A673 (cell line): ENCODE data around the gene PRMT7. TPM values are rescaled to one million over a fixed set of nuclear protein-coding genes. Genes with fewer than 3 reads are reported as not detected.

Source experiments
- BruUV-seq: library from RNA; stranded (reverse); fragments of 400-500 nt; replicated peaks from 2 replicates; lab custom pipeline; 2021; lab: Mats Ljungman, UMichigan
- CTCF ChIA-PET: fragments of 300-600 bp; sonication (Branson Sonifier 250); formaldehyde crosslinking; loops from one replicate; lab custom pipeline; 2022; ENCODE audit warnings: antibody characterized with exemption; lab: Charles Lee
- POLR2A ChIA-PET: fragments of 300-600 bp; sonication (Branson Sonifier 250); formaldehyde crosslinking; loops from one replicate; lab custom pipeline; 2022; ENCODE audit warnings: antibody characterized with exemption; ENCODE audit not compliant: low non-redundant PET; lab: Charles Lee
- DNase-seq: peaks from one replicate; pipeline ENCODE4 v3.0.0-alpha.2; 2015; ENCODE audit warnings: low spot score
- H3K27ac ChIP-seq: fragments of 200-600 bp; sonication (generic); 2 replicates; pipeline ENCODE4 v1.5.1; 2016; ENCODE audit warnings: mixed run types, low read depth, mild to moderate bottlenecking, mixed read lengths, antibody characterized with exemption, low read length; ENCODE audit not compliant: poor library complexity, severe bottlenecking
- H3K27me3 ChIP-seq: fragments of 200-600 bp; sonication (generic); replicated peaks from 2 replicates; pipeline ENCODE4 v1.6.1; 2017; ENCODE audit warnings: mixed run types, low read depth, mild to moderate bottlenecking, mixed read lengths, antibody characterized with exemption, low read length; ENCODE audit not compliant: insufficient read depth, poor library complexity
- H3K36me3 ChIP-seq: fragments of 200-600 bp; sonication (generic); 2 replicates; pipeline ENCODE4 v1.6.1; 2016; ENCODE audit warnings: mixed run types, mild to moderate bottlenecking, mixed read lengths, antibody characterized with exemption, low read length; ENCODE audit not compliant: insufficient read depth, poor library complexity, severe bottlenecking
- H3K4me1 ChIP-seq: fragments of 200-600 bp; sonication (generic); 2 replicates; pipeline ENCODE4 v1.6.1; 2017; ENCODE audit warnings: mixed run types, mild to moderate bottlenecking, mixed read lengths, antibody characterized with exemption, low read length; ENCODE audit not compliant: insufficient read depth, poor library complexity, severe bottlenecking
- H3K4me3 ChIP-seq: fragments of 200-600 bp; sonication (generic); 2 replicates; pipeline ENCODE4 v1.5.1; 2016; ENCODE audit warnings: low read depth, mixed run types, mild to moderate bottlenecking, mixed read lengths, low read length; ENCODE audit not compliant: poor library complexity, severe bottlenecking
- H3K9me3 ChIP-seq: fragments of 200-600 bp; sonication (generic); 2 replicates; pipeline ENCODE4 v1.6.1; 2016; ENCODE audit warnings: mixed run types, low read depth, mild to moderate bottlenecking, mixed read lengths, antibody characterized with exemption, low read length; ENCODE audit not compliant: poor library complexity, severe bottlenecking
- CTCF ChIP-seq: fragments of 300-800, 200-600 bp; sonication (generic); conservative IDR thresholded peaks from 2 replicates; pipeline ENCODE4 v1.5.1; 2017; ENCODE audit warnings: low read depth, mild to moderate bottlenecking, antibody characterized with exemption, low read length, moderate library complexity, mixed read lengths
- EZH2 ChIP-seq: fragments of 200-600 bp; sonication (generic); IDR thresholded peaks from 2 replicates; pipeline ENCODE4 v1.6.1; 2017; ENCODE audit warnings: borderline replicate concordance, low read depth, mild to moderate bottlenecking, mixed read lengths, antibody characterized with exemption, low read length; ENCODE audit not compliant: poor library complexity, severe bottlenecking
- intact Hi-C: fragments of 100-400 bp; cut with micrococcal nuclease; formaldehyde crosslinking; loops from one replicate; pipeline ENCODE4 v1.10.0; 2022; ENCODE audit not compliant: unreplicated experiment
- total RNA-seq: library from RNA; stranded (reverse); gene quantifications from 2 replicates; pipeline ENCODE4 v1.2.3, GENCODE V29; 2021

PRMT7 gene
- total RNA-seq, 1 experiment from 2014 or later = 66.2 TPM

DNA sequence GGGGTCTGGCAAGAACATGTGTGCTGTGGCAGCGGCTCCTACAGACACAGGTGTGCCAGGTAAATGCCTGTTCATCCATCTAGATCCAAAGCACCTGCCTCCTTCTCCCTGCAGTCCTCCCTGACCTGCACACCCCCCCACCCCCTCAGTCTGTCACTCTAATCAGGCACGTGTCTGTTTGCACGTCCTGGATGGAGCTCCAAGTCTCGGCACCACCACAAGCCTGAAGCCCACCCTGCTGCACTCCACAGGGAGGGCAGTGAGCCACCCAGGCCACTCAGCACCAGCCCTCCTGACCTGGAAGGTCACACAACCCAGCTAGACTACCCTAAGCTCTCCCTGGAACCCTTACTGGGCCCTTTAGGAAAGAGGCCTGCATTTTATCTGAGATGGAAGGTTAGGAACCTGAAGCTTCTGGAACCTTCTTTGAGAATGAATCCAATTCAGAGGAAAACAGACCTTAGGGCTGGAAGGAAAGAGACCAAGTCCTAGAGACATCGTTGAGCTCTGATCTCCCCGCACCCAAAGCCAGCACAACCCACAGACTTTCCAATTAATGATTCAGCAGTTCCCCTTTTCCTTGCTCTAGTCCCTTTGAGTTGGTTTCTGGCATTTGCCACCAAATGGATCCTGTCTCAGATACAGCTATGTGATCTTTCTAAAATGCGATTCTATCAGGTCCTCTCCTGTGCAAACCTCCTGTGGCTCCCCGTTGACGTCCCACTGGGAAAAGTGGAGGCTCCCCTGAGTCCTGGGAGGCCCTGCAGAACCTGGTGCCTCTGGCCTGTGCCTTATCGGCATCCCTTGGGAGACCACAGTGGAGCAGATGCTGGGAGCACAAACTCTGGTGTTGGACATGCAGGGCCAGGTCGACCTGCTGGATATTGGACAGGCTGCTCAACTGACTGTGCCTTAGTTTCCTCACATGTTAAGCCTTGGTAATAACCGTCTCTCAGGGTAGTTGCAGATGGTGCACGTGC lies 67.9 kb downstream of the PRMT7 start:
- Histone ChIP-seq H3K27ac (no peak overlapping the region), H3K27me3 (no peaks in the 10 kb centered on the region), H3K9me3 (no peaks in the 10 kb centered on the region), H3K4me3 (no peak overlapping the region), H3K36me3 (no peaks in the 10 kb centered on the region), H3K4me1 (no peaks in the 10 kb centered on the region)
- CTCF ChIA-PET = interaction anchor here (0.5 to 0.6 kb wide), 2 partner anchors 16 to 280 kb away, joined by 7 read pairs; no protein-coding TSS in a partner anchor
- TF ChIP-seq EZH2 (no peak), CTCF (no peak)
- intact Hi-C loops = no loop called here
- POLR2A ChIA-PET = no interaction called here
- BruUV-seq = no TSS peak
- DNase-seq = no peak

- intact Hi-C loops = no loop called here
- TF ChIP-seq CTCF = no peak
- TF ChIP-seq EZH2 = no peak
- Histone ChIP-seq H3K27me3 (no peaks in the 10 kb centered on the region), H3K9me3 (no peaks in the 10 kb centered on the region), H3K4me3 (no peak overlapping the region), H3K4me1 (no peaks in the 10 kb centered on the region), H3K36me3 (no peaks in the 10 kb centered on the region), H3K27ac (no peak overlapping the region)
- ChIA-PET CTCF (no interaction called here), POLR2A (no interaction called here)
- no peak for DNase-seq
- BruUV-seq = no TSS peak
Measured at GRCh38 chr16:68379472-68380347, 68.9 kb downstream of the PRMT7 start.

DNA sequence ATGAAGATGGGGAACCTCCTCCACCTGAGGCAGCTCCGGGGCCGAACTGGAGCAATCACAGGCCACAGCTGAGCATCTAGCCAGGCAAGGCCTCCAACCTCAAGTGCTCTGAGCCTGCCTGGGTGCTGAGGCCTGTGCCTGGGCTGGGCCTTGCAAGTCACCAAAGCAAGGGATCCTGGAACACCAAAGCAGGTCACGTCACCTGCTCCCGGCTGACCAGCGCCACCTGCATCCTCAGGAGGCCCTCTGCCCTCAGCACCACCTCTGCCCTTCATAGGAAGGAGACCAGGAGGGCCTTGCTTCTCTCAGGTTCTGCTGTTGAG lies 69.5 kb downstream of the PRMT7 start:
- DNase-seq = no peak
- Histone ChIP-seq H3K36me3 (no peaks in the 10 kb centered on the region), H3K4me1 (no peaks in the 10 kb centered on the region), H3K9me3 (no peaks in the 10 kb centered on the region), H3K27me3 (no peaks in the 10 kb centered on the region), H3K27ac (no peak overlapping the region), H3K4me3 (no peak overlapping the region)
- ChIA-PET CTCF (no interaction called here), POLR2A (no interaction called here)
- intact Hi-C loops = no loop called here
- BruUV-seq = no TSS peak
- TF ChIP-seq CTCF (no peak), EZH2 (no peak)
